Measurements from ENCODE around the gene AHI1. TPM values are rescaled to one million over a fixed set of nuclear protein-coding genes. Genes with fewer than 3 reads are reported as not detected.

Gene AHI1
- total RNA-seq, 1 experiment from 2014 or later = 22.8 TPM

- H3K36me3 ChIP-seq (ENCODE audit: insufficient read depth, low read length, poor library complexity, severe bottlenecking) = no peaks in the 10 kb centered on the region
- intact Hi-C loops (cut with micrococcal nuclease; ENCODE audit: unreplicated experiment) = no loop called here
- POLR2A ChIA-PET (ENCODE audit: low non-redundant PET) = no interaction called here
- H3K4me1 ChIP-seq (ENCODE audit: insufficient read depth, low read length, poor library complexity, severe bottlenecking) = no peaks in the 10 kb centered on the region
- H3K27ac ChIP-seq (ENCODE audit: low read depth, low read length, poor library complexity, severe bottlenecking) = no peak overlapping the region
- no TSS peak for BruUV-seq (replicated peaks)
- no peak overlapping the region for H3K4me3 ChIP-seq (ENCODE audit: low read depth, low read length, poor library complexity, severe bottlenecking)
- H3K9me3 ChIP-seq (ENCODE audit: low read depth, low read length, poor library complexity, severe bottlenecking) = no peaks in the 10 kb centered on the region
- DNase-seq (ENCODE audit: low spot score) = no peak
- CTCF ChIA-PET = no interaction called here
- no peaks in the 10 kb centered on the region for H3K27me3 ChIP-seq (replicated peaks; ENCODE audit: insufficient read depth, low read depth, low read length, poor library complexity)
- TF ChIP-seq CTCF (conservative IDR thresholded peaks at IDR 0.05; ENCODE audit: low read depth, low read length) (no peak), EZH2 (IDR thresholded peaks at IDR 0.05; ENCODE audit: borderline replicate concordance, low read depth, low read length, poor library complexity, severe bottlenecking) (no peak)
Measured at GRCh38 chr6:135351635-135352034, 145.9 kb downstream of the AHI1 start.

DNA sequence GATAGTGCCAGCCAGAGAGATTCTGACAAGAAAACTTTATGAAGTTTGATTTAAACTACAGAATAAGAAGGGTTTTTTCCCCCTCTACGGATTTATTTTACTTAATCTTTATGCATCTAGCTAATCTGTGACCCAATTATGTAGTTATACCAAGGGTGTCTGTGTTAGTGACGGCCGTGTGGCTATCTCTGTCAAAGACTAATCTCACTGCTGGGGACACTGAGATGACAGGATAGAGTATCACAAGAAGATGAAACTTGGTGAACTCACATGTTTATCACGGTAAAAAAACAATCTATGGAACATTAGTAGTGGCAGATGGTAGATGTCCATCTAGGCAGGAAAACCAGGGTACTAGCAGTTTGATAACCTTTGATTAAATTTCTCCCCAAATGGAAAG is 149.7 kb downstream of the AHI1 start:
- Histone ChIP-seq H3K9me3 (ENCODE audit: low read depth, low read length, poor library complexity, severe bottlenecking) (no peaks in the 10 kb centered on the region), H3K4me1 (ENCODE audit: insufficient read depth, low read length, poor library complexity, severe bottlenecking) (no peaks in the 10 kb centered on the region), H3K27ac (ENCODE audit: low read depth, low read length, poor library complexity, severe bottlenecking) (no peak overlapping the region), H3K4me3 (ENCODE audit: low read depth, low read length, poor library complexity, severe bottlenecking) (no peak overlapping the region), H3K27me3 (replicated peaks; ENCODE audit: insufficient read depth, low read depth, low read length, poor library complexity) (no peaks in the 10 kb centered on the region), H3K36me3 (ENCODE audit: insufficient read depth, low read length, poor library complexity, severe bottlenecking) (no peaks in the 10 kb centered on the region)
- BruUV-seq (replicated peaks) = no TSS peak
- TF ChIP-seq CTCF (conservative IDR thresholded peaks at IDR 0.05; ENCODE audit: low read depth, low read length) = no peak
- no peak for TF ChIP-seq EZH2 (IDR thresholded peaks at IDR 0.05; ENCODE audit: borderline replicate concordance, low read depth, low read length, poor library complexity, severe bottlenecking)
- POLR2A ChIA-PET (ENCODE audit: low non-redundant PET) = interaction anchor here (0.6 kb wide), 1 partner anchor 365 kb away, joined by 3 read pairs; no protein-coding TSS in a partner anchor
- CTCF ChIA-PET = no interaction called here
- intact Hi-C loops (cut with micrococcal nuclease; ENCODE audit: unreplicated experiment) = no loop called here
- DNase-seq (ENCODE audit: low spot score) = no peak

DNA sequence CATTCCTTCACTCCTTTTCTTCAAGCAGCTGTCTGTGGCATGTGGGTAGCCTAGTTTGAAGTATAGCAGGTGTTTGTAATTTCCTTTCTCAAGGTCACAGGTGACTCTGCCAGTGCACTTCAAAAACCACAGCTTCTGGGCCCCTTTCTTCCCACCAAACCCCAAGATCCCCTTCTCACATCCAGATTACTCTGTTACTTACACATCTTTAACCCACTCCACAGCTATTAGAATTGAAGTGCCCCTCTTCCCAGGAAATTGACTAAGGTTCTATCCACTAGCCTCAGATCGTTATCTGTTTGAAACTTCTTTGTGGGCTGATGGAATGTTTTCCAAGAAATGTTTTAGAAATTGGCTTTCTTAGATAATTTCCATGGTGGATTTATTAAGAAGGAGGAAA is 150.8 kb downstream of the AHI1 start:
- no peaks in the 10 kb centered on the region for H3K27me3 ChIP-seq (replicated peaks; ENCODE audit: insufficient read depth, low read depth, low read length, poor library complexity)
- ChIA-PET CTCF (no interaction called here), POLR2A (ENCODE audit: low non-redundant PET) (no interaction called here)
- intact Hi-C loops (cut with micrococcal nuclease; ENCODE audit: unreplicated experiment) = no loop called here
- no TSS peak for BruUV-seq (replicated peaks)
- no peak for DNase-seq (ENCODE audit: low spot score)
- H3K9me3 ChIP-seq (ENCODE audit: low read depth, low read length, poor library complexity, severe bottlenecking) = no peaks in the 10 kb centered on the region
- H3K4me3 ChIP-seq (ENCODE audit: low read depth, low read length, poor library complexity, severe bottlenecking) = no peak overlapping the region
- H3K27ac ChIP-seq (ENCODE audit: low read depth, low read length, poor library complexity, severe bottlenecking) = no peak overlapping the region
- H3K4me1 ChIP-seq (ENCODE audit: insufficient read depth, low read length, poor library complexity, severe bottlenecking) = no peaks in the 10 kb centered on the region
- no peak for TF ChIP-seq EZH2 (IDR thresholded peaks at IDR 0.05; ENCODE audit: borderline replicate concordance, low read depth, low read length, poor library complexity, severe bottlenecking)
- no peak for TF ChIP-seq CTCF (conservative IDR thresholded peaks at IDR 0.05; ENCODE audit: low read depth, low read length)
- no peaks in the 10 kb centered on the region for H3K36me3 ChIP-seq (ENCODE audit: insufficient read depth, low read length, poor library complexity, severe bottlenecking)
